Forelimb muscle (tissue), 1 donor: ENCODE data around the gene PICALM. TPM values are rescaled to one million over a fixed set of nuclear protein-coding genes. Genes with fewer than 3 reads are reported as not detected.

ENCODE experiments used
- DNase-seq: peaks from one replicate; pipeline ENCODE4 v3.0.0-alpha.2; 2013; ENCODE audit warnings: low read depth
- polyA plus RNA-seq: library from polyadenylated mRNA; unstranded; fragments of 120-200 nt; gene quantifications from one replicate; pipeline ENCODE4 v1.2.1, GENCODE V29; 2013; ENCODE audit not compliant: insufficient read length

PICALM gene
- polyA plus RNA-seq, 1 donor, result 121 TPM

DNA sequence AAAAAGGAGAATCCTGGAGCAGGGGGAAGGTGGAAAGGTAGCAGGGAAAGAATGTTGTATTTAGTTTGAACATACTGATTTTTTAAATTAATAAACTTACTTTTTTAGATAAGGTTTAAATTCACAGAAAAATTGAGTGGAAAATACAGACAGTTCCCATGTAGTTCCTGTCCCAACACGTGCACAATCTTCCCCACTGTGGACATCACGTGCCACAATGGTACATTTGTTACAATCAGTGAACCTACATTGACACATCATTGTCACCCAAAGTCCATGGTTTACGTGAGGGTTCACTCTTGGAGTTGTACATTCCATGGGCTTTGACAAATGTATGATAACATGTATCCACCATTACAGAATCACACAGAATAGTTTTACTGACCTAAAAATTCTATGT, 10.5 kb upstream of the PICALM start:
- DNase-seq, result no peak

DNA sequence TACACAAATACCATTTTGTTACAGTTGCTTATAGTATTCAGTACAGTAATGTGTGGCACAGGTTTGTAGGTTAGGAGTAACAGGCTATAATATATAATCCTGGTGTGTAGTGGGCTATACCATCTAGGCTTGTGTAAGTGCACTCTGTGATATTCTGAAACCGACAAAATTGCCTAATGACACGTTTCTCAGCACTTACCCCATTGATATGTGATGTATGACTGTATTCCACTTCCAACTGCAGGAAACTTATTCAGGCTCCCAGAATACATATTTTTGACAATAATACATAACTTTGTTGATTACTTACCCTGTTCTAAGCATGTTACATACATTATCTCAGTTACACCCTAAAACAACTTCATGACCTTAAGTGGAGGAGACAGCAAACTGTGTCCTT, 5.1 kb upstream of the PICALM start:
- no peak for DNase-seq

GRCh38 chr11:86072211-86072610, 3.3 kb upstream of the PICALM start:
- no peak for DNase-seq

DNA sequence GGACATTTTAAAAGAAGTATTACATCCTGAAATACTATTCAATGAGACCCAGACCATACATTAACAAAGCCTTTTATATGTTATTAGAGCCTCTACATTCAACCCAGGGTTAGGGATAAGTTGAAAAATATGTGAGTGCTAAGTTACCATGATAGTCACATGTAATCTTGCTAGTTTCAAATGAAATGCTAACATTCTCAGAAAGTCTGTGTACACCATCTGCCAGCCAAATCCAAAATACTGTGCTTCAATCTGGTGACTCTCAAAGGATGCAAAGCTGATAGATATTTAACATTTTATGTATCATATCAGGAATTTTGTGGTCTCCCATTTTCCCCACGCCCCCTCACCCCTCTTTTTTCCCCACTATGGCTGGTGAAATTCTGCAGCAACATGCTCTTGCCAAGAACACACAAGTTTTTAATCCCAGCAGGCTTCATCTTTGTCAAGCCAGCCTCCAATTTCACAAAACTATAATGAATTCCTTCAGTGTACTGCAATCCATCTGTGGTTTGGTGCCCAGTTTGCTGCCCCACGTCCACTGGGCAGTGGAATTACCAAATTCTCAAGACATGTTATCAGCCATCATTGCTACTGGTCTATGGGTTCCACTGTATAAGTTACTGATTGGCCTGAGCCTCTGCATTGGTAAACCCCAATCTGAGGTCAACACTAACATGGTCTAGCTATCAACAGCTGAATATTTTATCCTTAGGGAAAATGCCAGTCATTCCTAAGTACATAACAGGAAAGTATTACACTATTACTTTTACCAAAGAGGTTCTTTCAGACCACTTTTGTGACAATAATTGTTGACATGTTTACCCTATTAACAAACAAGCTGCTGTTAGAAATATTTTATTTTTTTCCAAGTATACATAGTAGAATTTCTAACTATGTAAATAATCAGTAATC, 1.5 kb upstream of the PICALM start:
- no peak for DNase-seq

- DNase-seq, result peak; percentile 67
Observed at GRCh38 chr11:86069408-86070101, 671 bp upstream of the PICALM start.

DNA sequence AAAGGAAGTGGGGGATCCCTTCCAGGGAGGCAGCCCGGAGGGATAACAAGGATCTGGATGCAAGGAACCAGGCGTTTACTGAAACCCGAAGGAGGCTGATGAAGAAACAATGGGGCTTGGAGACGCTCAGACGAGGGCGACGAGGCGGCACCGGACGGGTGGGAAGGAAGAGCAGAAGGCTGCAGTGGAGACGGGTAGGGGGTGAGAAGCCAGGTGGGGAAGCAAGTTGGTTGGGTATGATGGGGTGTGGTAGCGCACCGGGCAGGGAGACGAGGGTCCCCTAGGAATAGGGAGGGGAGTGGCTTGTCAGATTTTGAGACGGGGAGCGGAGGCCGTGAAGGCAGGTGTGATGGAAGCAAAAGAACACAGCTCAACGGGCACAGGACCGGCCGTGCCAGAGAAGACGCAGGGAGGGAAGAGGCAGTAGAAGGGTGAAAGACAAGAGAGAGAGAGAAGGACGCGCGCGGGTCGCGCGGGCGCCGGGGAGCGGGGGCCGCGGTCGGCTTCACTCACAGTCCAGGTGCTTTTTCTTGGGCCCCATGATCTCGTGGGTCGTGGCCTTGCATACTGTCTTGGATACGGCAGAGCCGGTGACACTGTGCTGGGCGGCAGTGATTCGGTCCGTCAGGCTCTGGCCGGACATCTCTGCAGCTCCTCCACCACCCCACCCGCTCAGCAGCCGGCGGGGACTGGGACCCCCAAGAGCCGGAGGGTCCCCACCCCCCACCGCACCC, 579 bp downstream of the PICALM start:
- DNase-seq, result no peak

DNA sequence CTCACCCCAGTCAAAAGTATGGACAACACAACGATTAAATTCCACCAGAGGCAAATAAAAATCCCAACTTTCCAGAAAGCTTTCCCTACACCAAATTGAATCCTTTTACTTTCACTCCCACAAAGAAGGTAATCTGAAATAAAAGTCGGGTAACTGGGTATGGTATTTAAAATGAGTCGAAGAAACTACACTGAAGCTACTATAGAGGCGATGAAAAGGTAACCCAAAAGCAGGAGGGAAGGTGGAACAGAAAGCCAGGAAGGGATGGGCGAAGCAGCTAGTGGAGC, 1.1 kb downstream of the PICALM start:
- no peak for DNase-seq

GRCh38 chr11:86067009-86067850, 1.7 kb downstream of the PICALM start:
- DNase-seq, result no peak

DNA sequence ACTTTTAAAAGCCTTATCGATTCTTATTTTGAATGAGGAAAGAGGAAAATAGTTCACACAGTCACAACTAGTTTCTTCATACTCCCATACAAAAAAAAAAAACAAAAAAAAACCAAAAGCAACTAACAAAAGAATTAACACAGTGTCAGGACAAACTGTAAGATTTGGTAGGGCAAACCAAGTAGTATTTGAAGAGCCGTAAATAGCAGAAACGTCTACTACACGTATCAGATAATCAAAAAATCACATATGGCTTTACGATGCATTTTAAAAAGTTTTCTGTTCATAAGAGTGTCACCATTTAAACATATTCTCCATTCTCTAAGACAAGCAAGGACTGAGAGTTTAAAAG, 2.3 kb downstream of the PICALM start:
- DNase-seq, result no peak

- no peak for DNase-seq
Observed at GRCh38 chr11:86066033-86066432, 2.9 kb downstream of the PICALM start.

DNA sequence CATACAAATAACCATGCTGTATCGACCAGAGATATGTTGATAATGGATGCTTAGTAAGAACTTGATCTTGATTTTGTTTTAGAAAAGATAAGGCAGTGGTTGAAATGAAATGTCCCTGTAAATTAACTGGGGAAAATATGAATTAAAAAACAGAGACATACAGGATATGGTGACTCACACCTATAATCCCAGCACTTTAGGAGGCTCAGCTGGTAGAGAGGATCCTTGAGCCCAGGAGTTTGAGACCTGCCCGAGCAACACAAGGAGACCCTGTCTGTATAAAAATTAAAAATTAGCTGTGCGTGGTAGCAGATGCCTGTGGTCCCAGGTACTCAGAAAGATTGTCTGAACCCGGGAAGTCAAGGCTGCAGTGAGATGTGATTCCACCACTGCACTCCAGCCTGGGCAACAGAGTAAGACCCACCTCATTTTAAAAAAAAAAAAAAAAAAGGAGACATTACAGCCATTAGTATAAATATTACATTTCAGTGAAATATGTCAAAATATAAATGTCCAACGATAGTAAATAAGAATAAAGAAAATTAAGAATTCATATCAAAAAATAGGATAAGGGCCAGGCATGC, 4.6 kb downstream of the PICALM start:
- no peak for DNase-seq

DNA sequence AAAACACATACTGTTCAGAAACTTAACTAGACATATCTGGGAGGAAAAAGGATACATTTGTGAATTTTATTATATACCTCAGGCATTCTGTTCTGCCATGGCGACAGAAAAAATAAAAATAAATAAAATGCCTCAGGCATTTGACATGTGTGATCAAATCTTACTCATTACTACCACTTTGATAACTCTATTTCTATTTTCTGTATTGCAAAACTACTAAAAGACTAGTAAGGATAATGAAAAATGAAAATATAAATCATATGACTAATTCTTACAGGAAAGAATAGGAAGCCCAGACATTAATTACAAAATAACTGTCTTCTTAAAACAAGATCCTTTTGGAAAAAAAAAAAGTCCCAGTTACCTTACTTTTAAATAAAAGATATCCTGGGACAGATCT, 5.3 kb downstream of the PICALM start:
- DNase-seq, result no peak

GRCh38 chr11:86062719-86063118, 6.2 kb downstream of the PICALM start:
- DNase-seq, result no peak

GRCh38 chr11:86061483-86062205, 7.2 kb downstream of the PICALM start:
- DNase-seq, result no peak

GRCh38 chr11:86060544-86060943, 8.3 kb downstream of the PICALM start:
- no peak for DNase-seq

DNA sequence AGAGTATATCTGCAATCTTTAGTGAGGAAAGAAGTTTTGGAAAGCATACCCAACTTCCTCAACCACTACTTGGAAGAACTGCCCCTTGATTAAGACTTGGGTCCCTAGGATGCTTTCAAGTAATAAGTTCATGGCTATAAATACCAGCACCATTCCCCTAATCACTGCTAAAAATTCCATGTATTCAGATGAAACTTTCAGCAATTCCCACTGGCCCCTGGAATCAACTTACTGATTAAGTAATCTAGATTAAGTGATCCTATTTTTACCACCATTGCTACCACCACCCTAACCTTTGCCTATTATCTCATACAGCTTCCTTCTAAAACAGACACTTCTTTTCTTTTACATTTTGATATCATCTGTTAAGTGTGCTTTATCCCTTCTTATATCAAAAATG, 10.5 kb downstream of the PICALM start:
- no peak for DNase-seq

- no peak for DNase-seq
Observed at GRCh38 chr11:86056351-86056854, 12.5 kb downstream of the PICALM start.

DNA sequence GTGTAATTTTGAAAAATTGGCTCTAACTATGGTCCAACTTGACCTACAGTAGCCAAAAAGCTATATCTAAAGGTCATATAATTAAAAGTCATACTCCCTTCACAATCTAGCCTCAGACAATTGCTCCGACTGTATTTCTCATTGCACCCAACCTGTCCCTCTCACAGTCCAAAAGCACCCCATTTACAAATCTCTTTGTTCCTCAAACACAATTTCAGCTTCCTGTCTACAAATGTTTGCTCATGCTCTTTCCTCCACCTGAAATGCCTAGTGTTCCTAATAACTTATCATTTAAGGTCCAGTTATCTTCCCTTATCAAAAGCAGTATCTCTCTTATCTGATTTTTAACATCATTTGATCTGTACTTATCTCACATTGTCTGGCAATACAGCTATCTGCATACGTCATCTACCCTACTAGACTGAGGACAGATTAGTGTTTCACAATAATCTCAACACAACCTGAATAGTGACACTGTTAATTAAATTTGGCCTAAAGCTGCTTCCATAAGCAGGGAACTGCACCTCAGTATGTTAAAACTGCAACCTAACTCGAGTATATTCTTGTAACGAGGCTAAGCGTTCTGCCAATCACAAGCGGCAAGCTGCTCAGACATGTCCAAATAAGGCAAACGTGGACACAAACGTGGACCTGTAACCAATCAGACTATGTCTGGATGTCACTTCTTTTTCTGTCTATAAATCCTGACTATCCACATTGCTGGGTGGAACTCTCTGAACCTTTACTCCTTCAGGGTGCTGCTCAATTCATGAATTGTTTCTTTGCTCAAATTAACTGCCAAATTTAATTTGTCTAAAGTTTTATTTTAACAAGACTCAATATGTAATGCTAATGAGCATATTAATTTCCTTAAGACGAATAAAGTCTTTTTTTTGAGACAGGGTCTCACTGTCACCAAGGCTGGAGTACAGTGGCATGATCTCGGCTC, 15.9 kb downstream of the PICALM start:
- DNase-seq, result no peak

- DNase-seq, result no peak
Observed at GRCh38 chr11:86050196-86050709, 18.6 kb downstream of the PICALM start.
